ENCODE results near the gene NTSR1. TPM values are rescaled to one million over a fixed set of nuclear protein-coding genes. Genes with fewer than 3 reads are reported as not detected.

Gene NTSR1
- polyA plus RNA-seq, 3 donors: 0.35 to 2.5 (median 0.40) TPM

DNA sequence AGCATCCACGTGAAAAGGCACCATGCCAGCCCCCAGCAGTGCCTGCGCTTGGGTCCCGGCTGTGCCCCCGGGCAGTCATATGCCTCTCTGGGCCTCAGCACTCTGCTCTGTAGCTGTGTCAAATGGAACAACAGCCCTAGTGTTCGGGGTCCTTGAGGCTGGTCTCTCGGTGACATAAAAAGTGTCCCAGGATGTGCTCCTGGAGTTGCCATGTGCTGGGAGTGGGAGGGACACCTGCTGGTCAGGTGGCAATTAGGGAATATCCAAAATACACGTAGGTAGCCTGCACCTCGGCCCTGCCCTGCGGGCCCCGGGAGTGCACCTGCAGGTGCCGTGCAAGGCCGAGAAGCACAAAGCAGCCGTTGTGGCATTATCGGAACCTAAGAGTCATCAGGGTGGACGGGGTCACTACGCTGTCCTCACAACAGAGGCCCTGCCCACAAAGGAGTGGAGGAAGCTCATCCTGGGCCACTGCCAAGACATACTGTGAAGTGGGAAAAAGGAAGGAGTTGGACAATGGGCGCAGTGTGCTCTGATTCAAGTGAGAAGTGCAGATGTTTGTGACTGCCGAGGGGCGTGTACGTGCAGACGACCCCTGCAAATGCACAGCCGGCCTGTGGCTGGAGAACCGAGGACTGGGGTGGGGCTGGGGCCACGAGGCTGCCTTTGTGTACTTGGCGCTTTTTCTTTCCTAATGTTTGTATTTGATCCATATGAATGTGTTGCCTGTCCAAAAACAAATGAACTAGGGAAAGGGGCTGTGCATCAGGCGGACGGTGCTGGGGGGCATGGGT is 41.7 kb upstream of the NTSR1 start:
- Histone ChIP-seq H4K20me1 (ENCODE audit: insufficient read depth, low read length) (no peaks in the 10 kb centered on the region), H2AFZ (ENCODE audit: insufficient read depth, low read depth, low read length, poor library complexity, severe bottlenecking) (no peak overlapping the region), H3K4me1 (ENCODE audit: control insufficient read depth in 1 of 2, insufficient read depth in 2 of 2, low read length in 2 of 2) (peaks cover 23 to 53% of the 10 kb centered on the region in 2 donors), H3K27me3 (ENCODE audit: control insufficient read depth in 2 of 2, insufficient read depth in 2 of 2, low read length in 2 of 2) (no peaks in the 10 kb centered on the region), H3K79me2 (ENCODE audit: insufficient read depth, low read length) (no peaks in the 10 kb centered on the region), H3K4me3 (replicated peaks in 1 of 3; ENCODE audit: low read depth in 2 of 3, low read length in 3 of 3) (no peak overlapping the region), H3K4me2 (replicated peaks; ENCODE audit: extremely low read depth, low read length, poor library complexity, severe bottlenecking) (no peak overlapping the region), H3K9ac (ENCODE audit: insufficient read depth, low read length, poor library complexity, severe bottlenecking) (no peak overlapping the region), H3K9me3 (replicated peaks in 1 of 2; ENCODE audit: control insufficient read depth in 1 of 2, insufficient read depth in 1 of 2, low read length in 2 of 2) (no peaks in the 10 kb centered on the region), H3K27ac (ENCODE audit: low read depth in 1 of 2, low read length in 2 of 2) (no peak overlapping the region), H3K36me3 (replicated peaks in 1 of 2; ENCODE audit: control insufficient read depth in 1 of 2, insufficient read depth in 2 of 2, low read length in 2 of 2) (no peaks in the 10 kb centered on the region)
- peak; percentile 57 to 63 (median 58) for DNase-seq
- H3K27ac Mint-ChIP-seq: peak overlapping the region in 5 of 7 donors; percentile 13 to 66 (median 42)
- H3K9me3 Mint-ChIP-seq: peaks cover 0 to 3% (median 0%) of the 10 kb centered on the region in 7 donors
- H3K27me3 Mint-ChIP-seq (ENCODE audit: low read depth in 3 of 3): peaks cover 0 to 2% (median 1%) of the 10 kb centered on the region in 3 donors
- no peak overlapping the region for H3K4me3 Mint-ChIP-seq
- intact Hi-C loops (cut with micrococcal nuclease): loop anchor here (5.0 kb wide), 3 partner anchors 40 to 140 kb away; partner anchors contain the start of gene NTSR1 (in 1 of the 2)
- 67% methylated on average over 27 of the region's 27 CpGs for WGBS (ENCODE audit: insufficient coverage)
- H3K4me1 Mint-ChIP-seq: peaks cover 41% of the 10 kb centered on the region
- TF ChIP-seq, protein P1, sequence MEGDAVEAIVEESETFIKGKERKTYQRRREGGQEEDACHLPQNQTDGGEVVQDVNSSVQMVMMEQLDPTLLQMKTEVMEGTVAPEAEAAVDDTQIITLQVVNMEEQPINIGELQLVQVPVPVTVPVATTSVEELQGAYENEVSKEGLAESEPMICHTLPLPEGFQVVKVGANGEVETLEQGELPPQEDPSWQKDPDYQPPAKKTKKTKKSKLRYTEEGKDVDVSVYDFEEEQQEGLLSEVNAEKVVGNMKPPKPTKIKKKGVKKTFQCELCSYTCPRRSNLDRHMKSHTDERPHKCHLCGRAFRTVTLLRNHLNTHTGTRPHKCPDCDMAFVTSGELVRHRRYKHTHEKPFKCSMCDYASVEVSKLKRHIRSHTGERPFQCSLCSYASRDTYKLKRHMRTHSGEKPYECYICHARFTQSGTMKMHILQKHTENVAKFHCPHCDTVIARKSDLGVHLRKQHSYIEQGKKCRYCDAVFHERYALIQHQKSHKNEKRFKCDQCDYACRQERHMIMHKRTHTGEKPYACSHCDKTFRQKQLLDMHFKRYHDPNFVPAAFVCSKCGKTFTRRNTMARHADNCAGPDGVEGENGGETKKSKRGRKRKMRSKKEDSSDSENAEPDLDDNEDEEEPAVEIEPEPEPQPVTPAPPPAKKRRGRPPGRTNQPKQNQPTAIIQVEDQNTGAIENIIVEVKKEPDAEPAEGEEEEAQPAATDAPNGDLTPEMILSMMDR (IDR thresholded peaks at IDR 0.05): no peak
- H3K36me3 Mint-ChIP-seq: peaks cover 2% of the 10 kb centered on the region in 2 donors

GRCh38 chr20:62667530-62668440 is 40.9 kb upstream of the NTSR1 start:
- Histone ChIP-seq H4K20me1 (ENCODE audit: insufficient read depth, low read length) (no peaks in the 10 kb centered on the region), H3K4me3 (replicated peaks in 1 of 3; ENCODE audit: low read depth in 2 of 3, low read length in 3 of 3) (no peak overlapping the region), H3K4me1 (ENCODE audit: control insufficient read depth in 1 of 2, insufficient read depth in 2 of 2, low read length in 2 of 2) (peaks cover 26 to 58% of the 10 kb centered on the region in 2 donors), H3K9me3 (replicated peaks in 1 of 2; ENCODE audit: control insufficient read depth in 1 of 2, insufficient read depth in 1 of 2, low read length in 2 of 2) (no peaks in the 10 kb centered on the region), H3K79me2 (ENCODE audit: insufficient read depth, low read length) (no peaks in the 10 kb centered on the region), H3K27ac (ENCODE audit: low read depth in 1 of 2, low read length in 2 of 2) (no peak overlapping the region), H3K4me2 (replicated peaks; ENCODE audit: extremely low read depth, low read length, poor library complexity, severe bottlenecking) (no peak overlapping the region), H3K36me3 (replicated peaks in 1 of 2; ENCODE audit: control insufficient read depth in 1 of 2, insufficient read depth in 2 of 2, low read length in 2 of 2) (no peaks in the 10 kb centered on the region), H3K9ac (ENCODE audit: insufficient read depth, low read length, poor library complexity, severe bottlenecking) (no peak overlapping the region), H2AFZ (ENCODE audit: insufficient read depth, low read depth, low read length, poor library complexity, severe bottlenecking) (no peak overlapping the region), H3K27me3 (ENCODE audit: control insufficient read depth in 2 of 2, insufficient read depth in 2 of 2, low read length in 2 of 2) (no peaks in the 10 kb centered on the region)
- intact Hi-C loops (cut with micrococcal nuclease): loop anchor here (2.0 to 5.0 kb wide), 4 partner anchors 40 to 140 kb away; partner anchors contain the start of gene NTSR1 (in 1 of the 2)
- WGBS (ENCODE audit: insufficient coverage): 98% methylated on average over 28 of the region's 30 CpGs
- peaks cover 44% of the 10 kb centered on the region for H3K4me1 Mint-ChIP-seq
- no peak overlapping the region for H3K4me3 Mint-ChIP-seq
- H3K9me3 Mint-ChIP-seq: peaks cover 0 to 3% (median 0%) of the 10 kb centered on the region in 7 donors
- peak overlapping the region in 1 of 7 donors; percentile 66 for H3K27ac Mint-ChIP-seq
- no peak for DNase-seq
- H3K27me3 Mint-ChIP-seq (ENCODE audit: low read depth in 3 of 3): peaks cover 0 to 2% (median 1%) of the 10 kb centered on the region in 3 donors
- peaks cover 2% of the 10 kb centered on the region in 2 donors for H3K36me3 Mint-ChIP-seq
- TF ChIP-seq, protein P1 (IDR thresholded peaks at IDR 0.05): no peak
